Panc1 (cell line): ENCODE data around the gene VIT. TPM values are rescaled to one million over a fixed set of nuclear protein-coding genes. Genes with fewer than 3 reads are reported as not detected.

ENCODE experiments used
- ATAC-seq: fragments of 200-7000 bp; cut with Tn5 transposase; 2 replicates; pipeline ENCODE4 v1.9.1; 2020; ENCODE audit warnings: mild to moderate bottlenecking, moderate library complexity
- BruUV-seq: library from RNA; stranded (reverse); fragments of 400-500 nt; replicated peaks from 2 replicates; lab custom pipeline; 2021; lab: Mats Ljungman, UMichigan
- CTCF ChIA-PET: fragments of 300-600 bp; sonication (Branson Sonifier 250); formaldehyde crosslinking; loops from one replicate; lab custom pipeline; 2022; ENCODE audit warnings: antibody characterized with exemption; lab: Charles Lee
- POLR2A ChIA-PET: fragments of 300-600 bp; sonication (Branson Sonifier 250); formaldehyde crosslinking; loops from one replicate; lab custom pipeline; 2022; ENCODE audit warnings: antibody characterized with exemption; lab: Charles Lee
- DNase-seq: peaks from one replicate; pipeline ENCODE4 v3.0.0-alpha.2; 2010; ENCODE audit warnings: low read depth, low spot score
- H3K27ac ChIP-seq: 2 replicates; pipeline ENCODE4 v1.5.1; 2011; ENCODE audit warnings: mild to moderate bottlenecking, low read length, inconsistent platforms
- H3K27me3 ChIP-seq: fragments of 200-500 bp; sonication (Bioruptor generic); 2 replicates; pipeline ENCODE4 v1.6.0; 2014; ENCODE audit warnings: low read length, inconsistent platforms; ENCODE audit not compliant: control insufficient read depth, insufficient read depth
- H3K36me3 ChIP-seq: fragments of 200-500 bp; sonication (Bioruptor generic); 2 replicates; pipeline ENCODE4 v1.5.1; 2014; ENCODE audit warnings: inconsistent platforms, mild to moderate bottlenecking, low read length, moderate library complexity; ENCODE audit not compliant: control insufficient read depth, insufficient read depth
- H3K4me1 ChIP-seq: 2 replicates; pipeline ENCODE4 v1.5.1; 2011; ENCODE audit warnings: inconsistent platforms, mild to moderate bottlenecking, low read length, moderate library complexity; ENCODE audit not compliant: control insufficient read depth, insufficient read depth
- H3K4me3 ChIP-seq, 2 experiments: 2 replicates each; pipeline ENCODE4 v1.5.1; 2011 to 2012; ENCODE audit warnings: low read depth in 2 of 2, low read length in 2 of 2, mild to moderate bottlenecking in 2 of 2, inconsistent platforms in 1 of 2, moderate library complexity in 1 of 2
- H3K9me3 ChIP-seq: fragments of 200-500 bp; sonication (Bioruptor generic); 2 replicates; pipeline ENCODE4 v1.5.1; 2014; ENCODE audit warnings: low read depth, mild to moderate bottlenecking, inconsistent platforms, low read length, moderate library complexity; ENCODE audit not compliant: control insufficient read depth, insufficient read depth
- CTCF ChIP-seq: fragments of 450-650 bp; IDR thresholded peaks from 2 replicates; pipeline ENCODE4 v1.5.1; 2017; ENCODE audit warnings: mild to moderate bottlenecking
- POLR2AphosphoS5 ChIP-seq: IDR thresholded peaks from 2 replicates; pipeline ENCODE4 v1.6.1; 2012; ENCODE audit warnings: mild to moderate bottlenecking, low read depth, low read length, moderate library complexity
- SIN3A ChIP-seq: IDR thresholded peaks from 2 replicates; pipeline ENCODE4 v1.6.1; 2012; ENCODE audit warnings: low read depth, mild to moderate bottlenecking, low read length, moderate library complexity, borderline replicate concordance; ENCODE audit not compliant: insufficient read depth
- TCF7L2 ChIP-seq: IDR thresholded peaks from 2 replicates; pipeline ENCODE4 v1.6.1; 2011; ENCODE audit warnings: mild to moderate bottlenecking, low read depth, low read length, inconsistent platforms
- in situ Hi-C: cut with HindIII; loops from 2 replicates; pipeline ENCODE4 v1.10.0; 2016; ENCODE audit warnings: low sequenced_read_pairs, low pct_unique_long_range_greater_than_20kb
- intact Hi-C: fragments of 100-400 bp; cut with micrococcal nuclease; formaldehyde crosslinking; loops from one replicate; pipeline ENCODE4 v1.10.0; 2022; ENCODE audit not compliant: unreplicated experiment
- total RNA-seq: library from RNA; stranded (reverse); gene quantifications from one replicate; pipeline ENCODE4 v1.2.1, GENCODE V29; 2021; ENCODE audit not compliant: unreplicated experiment
- TF ChIP-seq, protein P1 (sequence below), 2 experiments: IDR thresholded peaks; 2 replicates each; pipeline ENCODE4 v1.6.1; 2011 to 2012; ENCODE audit warnings: low read depth in 2 of 2, control low read depth in 1 of 2, low read length in 1 of 2, mild to moderate bottlenecking in 1 of 2, moderate library complexity in 1 of 2; ENCODE audit not compliant: insufficient read depth in 1 of 2

VIT gene
- total RNA-seq, 1 experiment from 2014 or later = 0.77 TPM

DNA sequence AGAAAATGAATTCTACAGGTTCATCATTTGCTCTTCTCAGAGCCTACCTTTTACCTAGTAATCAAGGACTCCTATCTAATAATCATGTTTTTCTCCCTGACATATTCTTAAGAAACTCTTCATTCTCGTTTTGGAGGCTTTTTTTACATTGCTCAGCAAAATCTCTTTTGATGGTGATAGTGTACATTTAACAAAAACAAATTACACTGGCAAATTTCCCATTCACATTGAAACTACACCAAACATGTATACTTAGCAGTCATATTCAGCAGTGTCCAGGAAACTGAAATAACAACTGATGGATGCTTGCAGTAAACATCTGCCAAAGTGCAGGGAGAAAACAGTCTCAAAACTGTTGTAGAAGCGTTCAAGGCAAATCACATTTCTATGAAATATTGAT lies 4.4 kb upstream of the VIT start:
- DNase-seq (no peak), ATAC-seq (no peak)
- H3K27ac ChIP-seq = no peak overlapping the region; the same call in 1 of the 2 replicates
- TF ChIP-seq, protein P1, sequence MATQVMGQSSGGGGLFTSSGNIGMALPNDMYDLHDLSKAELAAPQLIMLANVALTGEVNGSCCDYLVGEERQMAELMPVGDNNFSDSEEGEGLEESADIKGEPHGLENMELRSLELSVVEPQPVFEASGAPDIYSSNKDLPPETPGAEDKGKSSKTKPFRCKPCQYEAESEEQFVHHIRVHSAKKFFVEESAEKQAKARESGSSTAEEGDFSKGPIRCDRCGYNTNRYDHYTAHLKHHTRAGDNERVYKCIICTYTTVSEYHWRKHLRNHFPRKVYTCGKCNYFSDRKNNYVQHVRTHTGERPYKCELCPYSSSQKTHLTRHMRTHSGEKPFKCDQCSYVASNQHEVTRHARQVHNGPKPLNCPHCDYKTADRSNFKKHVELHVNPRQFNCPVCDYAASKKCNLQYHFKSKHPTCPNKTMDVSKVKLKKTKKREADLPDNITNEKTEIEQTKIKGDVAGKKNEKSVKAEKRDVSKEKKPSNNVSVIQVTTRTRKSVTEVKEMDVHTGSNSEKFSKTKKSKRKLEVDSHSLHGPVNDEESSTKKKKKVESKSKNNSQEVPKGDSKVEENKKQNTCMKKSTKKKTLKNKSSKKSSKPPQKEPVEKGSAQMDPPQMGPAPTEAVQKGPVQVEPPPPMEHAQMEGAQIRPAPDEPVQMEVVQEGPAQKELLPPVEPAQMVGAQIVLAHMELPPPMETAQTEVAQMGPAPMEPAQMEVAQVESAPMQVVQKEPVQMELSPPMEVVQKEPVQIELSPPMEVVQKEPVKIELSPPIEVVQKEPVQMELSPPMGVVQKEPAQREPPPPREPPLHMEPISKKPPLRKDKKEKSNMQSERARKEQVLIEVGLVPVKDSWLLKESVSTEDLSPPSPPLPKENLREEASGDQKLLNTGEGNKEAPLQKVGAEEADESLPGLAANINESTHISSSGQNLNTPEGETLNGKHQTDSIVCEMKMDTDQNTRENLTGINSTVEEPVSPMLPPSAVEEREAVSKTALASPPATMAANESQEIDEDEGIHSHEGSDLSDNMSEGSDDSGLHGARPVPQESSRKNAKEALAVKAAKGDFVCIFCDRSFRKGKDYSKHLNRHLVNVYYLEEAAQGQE (IDR thresholded peaks at IDR 0.05; ENCODE audit: insufficient read depth in 1 of 2, low read depth in 2 of 2, low read length in 1 of 2) = no peak
- TF ChIP-seq CTCF (no peak), TCF7L2 (no peak), POLR2AphosphoS5 (no peak)
- H3K4me1 ChIP-seq = peaks cover 15% of the 10 kb centered on the region
- no peaks in the 10 kb centered on the region for H3K36me3 ChIP-seq
- no TSS peak for BruUV-seq
- no peaks in the 10 kb centered on the region for H3K9me3 ChIP-seq
- CTCF ChIA-PET = no interaction called here
- no peaks in the 10 kb centered on the region for H3K27me3 ChIP-seq
- intact Hi-C loops = no loop called here
- POLR2A ChIA-PET = no interaction called here
- in situ Hi-C loops = no loop called here
- H3K4me3 ChIP-seq = no peak overlapping the region

GRCh38 chr2:36693825-36694224 lies 2.7 kb upstream of the VIT start:
- H3K4me1 ChIP-seq = peaks cover 26% of the 10 kb centered on the region
- H3K4me3 ChIP-seq = no peak overlapping the region
- in situ Hi-C loops = no loop called here
- CTCF ChIA-PET = no interaction called here
- no peak for ATAC-seq
- TF ChIP-seq TCF7L2 = no peak
- no peak for TF ChIP-seq CTCF
- no peak for TF ChIP-seq POLR2AphosphoS5
- TF ChIP-seq SIN3A = no peak
- TF ChIP-seq, protein P1 (IDR thresholded peaks at IDR 0.05; ENCODE audit: insufficient read depth in 1 of 2, low read depth in 2 of 2, low read length in 1 of 2) = no peak
- BruUV-seq = no TSS peak
- no peak for DNase-seq
- H3K27me3 ChIP-seq = no peaks in the 10 kb centered on the region
- POLR2A ChIA-PET = no interaction called here
- no peaks in the 10 kb centered on the region for H3K36me3 ChIP-seq
- intact Hi-C loops = no loop called here
- H3K9me3 ChIP-seq = no peaks in the 10 kb centered on the region
- no peak overlapping the region for H3K27ac ChIP-seq
